ENCODE measurements around the gene CFAP299.

DNA sequence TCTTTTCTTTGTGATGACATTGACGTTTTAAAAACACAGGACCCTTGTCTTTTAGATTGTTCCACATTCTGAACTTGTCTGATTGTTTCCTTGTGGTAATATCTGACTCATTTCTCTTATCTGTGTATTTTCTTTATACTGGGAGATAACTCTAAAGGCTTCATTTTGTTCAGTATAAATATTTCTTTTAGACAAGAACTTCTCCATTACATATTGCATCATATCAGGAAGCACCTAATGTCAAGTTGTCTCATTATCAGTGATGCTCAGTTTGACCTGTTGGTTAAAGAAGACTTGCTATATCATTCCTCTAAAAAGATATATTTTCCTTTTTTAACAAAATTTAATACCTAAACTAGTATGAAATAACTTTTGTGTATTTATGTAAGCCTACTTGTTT, 542.7 kb downstream of the CFAP299 start:
- TF ChIP-seq JUNB (IDR thresholded peaks at IDR 0.05), result no peak
- TF ChIP-seq CTCF (IDR thresholded peaks at IDR 0.05), result no peak
- TF ChIP-seq EHMT2 (IDR thresholded peaks at IDR 0.05; ENCODE audit: low read depth), result no peak
- no peak for TF ChIP-seq CBX8 (IDR thresholded peaks at IDR 0.05)
- TF ChIP-seq, protein P1, sequence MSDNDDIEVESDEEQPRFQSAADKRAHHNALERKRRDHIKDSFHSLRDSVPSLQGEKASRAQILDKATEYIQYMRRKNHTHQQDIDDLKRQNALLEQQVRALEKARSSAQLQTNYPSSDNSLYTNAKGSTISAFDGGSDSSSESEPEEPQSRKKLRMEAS (IDR thresholded peaks at IDR 0.05), result no peak
- TF ChIP-seq POLR2A (IDR thresholded peaks at IDR 0.05; ENCODE audit: low read length), result no peak
- TF ChIP-seq GATA3 (IDR thresholded peaks at IDR 0.05; ENCODE audit: borderline replicate concordance), result no peak
- no peak for TF ChIP-seq KDM1A (IDR thresholded peaks at IDR 0.05; ENCODE audit: low read depth)
- TF ChIP-seq ZC3H11A (IDR thresholded peaks at IDR 0.05), result no peak
- no peak for TF ChIP-seq NPAS2 (CRISPR knock-in tag; IDR thresholded peaks at IDR 0.05; ENCODE audit: borderline replicate concordance)
- no peak for TF ChIP-seq HMGXB4 (CRISPR knock-in tag; IDR thresholded peaks at IDR 0.05; ENCODE audit: borderline replicate concordance)
- TF ChIP-seq JUN (IDR thresholded peaks at IDR 0.05), result no peak
- TF ChIP-seq RAD21 (conservative IDR thresholded peaks at IDR 0.05 in 1 of 2, IDR thresholded peaks at IDR 0.05 in 1 of 2), result no peak

Measured in A549 (cell line).